ENCODE measurements around the gene BRIP1.

GRCh38 chr17:61794792-61795191 is 68.5 kb downstream of the BRIP1 start:
- TF ChIP-seq POLR2A (IDR thresholded peaks at IDR 0.05; ENCODE audit: low read depth, low read length): no peak
- no peak for TF ChIP-seq EZH2 (IDR thresholded peaks at IDR 0.05; ENCODE audit: borderline replicate concordance, low read depth, low read length, severe bottlenecking)
- TF ChIP-seq CTCF (IDR thresholded peaks at IDR 0.05; ENCODE audit: extremely low read depth in 1 of 2, insufficient read depth in 1 of 2, low read depth in 1 of 2, low read length in 2 of 2): no peak
- TF ChIP-seq POLR2AphosphoS5 (IDR thresholded peaks at IDR 0.05; ENCODE audit: insufficient read depth, low read depth, low read length): no peak
